B cell (primary cell): Measurements from ENCODE around the gene TNFRSF6B.

Experiments used
- EZH2 ChIP-seq: IDR thresholded peaks from 2 replicates; pipeline ENCODE4 v1.6.1; 2012; ENCODE audit warnings: borderline replicate concordance, low read depth, mild to moderate bottlenecking, moderate library complexity, low read length; ENCODE audit not compliant: insufficient read depth, poor library complexity, severe bottlenecking
- TF ChIP-seq, protein P1 (sequence below): fragments of 200-600 bp; IDR thresholded peaks from one replicate; pipeline ENCODE4 v1.8.0; 2022; ENCODE audit warnings: antibody characterized with exemption, mild to moderate bottlenecking

- TF ChIP-seq, protein P1, sequence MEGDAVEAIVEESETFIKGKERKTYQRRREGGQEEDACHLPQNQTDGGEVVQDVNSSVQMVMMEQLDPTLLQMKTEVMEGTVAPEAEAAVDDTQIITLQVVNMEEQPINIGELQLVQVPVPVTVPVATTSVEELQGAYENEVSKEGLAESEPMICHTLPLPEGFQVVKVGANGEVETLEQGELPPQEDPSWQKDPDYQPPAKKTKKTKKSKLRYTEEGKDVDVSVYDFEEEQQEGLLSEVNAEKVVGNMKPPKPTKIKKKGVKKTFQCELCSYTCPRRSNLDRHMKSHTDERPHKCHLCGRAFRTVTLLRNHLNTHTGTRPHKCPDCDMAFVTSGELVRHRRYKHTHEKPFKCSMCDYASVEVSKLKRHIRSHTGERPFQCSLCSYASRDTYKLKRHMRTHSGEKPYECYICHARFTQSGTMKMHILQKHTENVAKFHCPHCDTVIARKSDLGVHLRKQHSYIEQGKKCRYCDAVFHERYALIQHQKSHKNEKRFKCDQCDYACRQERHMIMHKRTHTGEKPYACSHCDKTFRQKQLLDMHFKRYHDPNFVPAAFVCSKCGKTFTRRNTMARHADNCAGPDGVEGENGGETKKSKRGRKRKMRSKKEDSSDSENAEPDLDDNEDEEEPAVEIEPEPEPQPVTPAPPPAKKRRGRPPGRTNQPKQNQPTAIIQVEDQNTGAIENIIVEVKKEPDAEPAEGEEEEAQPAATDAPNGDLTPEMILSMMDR: no peak
- TF ChIP-seq EZH2: no peak
Measured at GRCh38 chr20:63680427-63680826, 16.0 kb upstream of the TNFRSF6B start.
